Neural progenitor cell (in vitro differentiated cells): Measurements from ENCODE around the gene CPXM2.

ENCODE experiments used
- EZH2phosphoT487 ChIP-seq: fragments of 200-600 bp; sonication (generic); IDR thresholded peaks from 2 replicates; pipeline ENCODE4 v1.6.1; 2017; ENCODE audit warnings: antibody characterized with exemption
- TF ChIP-seq, protein P1 (sequence below): fragments of 200-600 bp; sonication (generic); IDR thresholded peaks from 2 replicates; pipeline ENCODE4 v1.5.1; 2017; ENCODE audit warnings: antibody characterized with exemption, mild to moderate bottlenecking

DNA sequence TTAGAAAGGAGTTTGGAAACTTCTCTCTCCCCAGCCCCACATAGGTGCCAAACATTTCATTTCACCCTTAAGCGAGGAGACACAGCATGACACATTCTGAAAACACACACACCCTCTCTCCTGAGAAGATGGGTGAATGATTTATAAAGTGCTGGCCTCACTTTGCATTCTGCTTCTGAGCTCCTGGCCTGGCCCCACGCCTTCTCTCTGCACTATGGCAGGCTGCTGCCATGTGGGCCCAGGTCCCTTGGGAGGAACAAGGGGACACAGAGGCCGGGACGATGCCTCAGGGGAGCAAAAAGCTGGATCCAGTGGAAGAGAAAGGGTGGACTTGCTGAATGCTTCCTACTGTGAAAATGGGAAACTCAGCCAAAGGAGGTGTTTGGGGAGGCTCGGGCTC is 56.0 kb downstream of the CPXM2 start:
- TF ChIP-seq, protein P1, sequence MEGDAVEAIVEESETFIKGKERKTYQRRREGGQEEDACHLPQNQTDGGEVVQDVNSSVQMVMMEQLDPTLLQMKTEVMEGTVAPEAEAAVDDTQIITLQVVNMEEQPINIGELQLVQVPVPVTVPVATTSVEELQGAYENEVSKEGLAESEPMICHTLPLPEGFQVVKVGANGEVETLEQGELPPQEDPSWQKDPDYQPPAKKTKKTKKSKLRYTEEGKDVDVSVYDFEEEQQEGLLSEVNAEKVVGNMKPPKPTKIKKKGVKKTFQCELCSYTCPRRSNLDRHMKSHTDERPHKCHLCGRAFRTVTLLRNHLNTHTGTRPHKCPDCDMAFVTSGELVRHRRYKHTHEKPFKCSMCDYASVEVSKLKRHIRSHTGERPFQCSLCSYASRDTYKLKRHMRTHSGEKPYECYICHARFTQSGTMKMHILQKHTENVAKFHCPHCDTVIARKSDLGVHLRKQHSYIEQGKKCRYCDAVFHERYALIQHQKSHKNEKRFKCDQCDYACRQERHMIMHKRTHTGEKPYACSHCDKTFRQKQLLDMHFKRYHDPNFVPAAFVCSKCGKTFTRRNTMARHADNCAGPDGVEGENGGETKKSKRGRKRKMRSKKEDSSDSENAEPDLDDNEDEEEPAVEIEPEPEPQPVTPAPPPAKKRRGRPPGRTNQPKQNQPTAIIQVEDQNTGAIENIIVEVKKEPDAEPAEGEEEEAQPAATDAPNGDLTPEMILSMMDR: no peak
- no peak for TF ChIP-seq EZH2phosphoT487
